Measurements from ENCODE around the gene ONECUT3. TPM values are rescaled to one million over a fixed set of nuclear protein-coding genes. Genes with fewer than 3 reads are reported as not detected.

Gene ONECUT3
- total and polyA plus RNA-seq, 2 donors (not counting 3 experiments of a cell fraction or from before 2014, with no cell fraction given), result not detected

DNA sequence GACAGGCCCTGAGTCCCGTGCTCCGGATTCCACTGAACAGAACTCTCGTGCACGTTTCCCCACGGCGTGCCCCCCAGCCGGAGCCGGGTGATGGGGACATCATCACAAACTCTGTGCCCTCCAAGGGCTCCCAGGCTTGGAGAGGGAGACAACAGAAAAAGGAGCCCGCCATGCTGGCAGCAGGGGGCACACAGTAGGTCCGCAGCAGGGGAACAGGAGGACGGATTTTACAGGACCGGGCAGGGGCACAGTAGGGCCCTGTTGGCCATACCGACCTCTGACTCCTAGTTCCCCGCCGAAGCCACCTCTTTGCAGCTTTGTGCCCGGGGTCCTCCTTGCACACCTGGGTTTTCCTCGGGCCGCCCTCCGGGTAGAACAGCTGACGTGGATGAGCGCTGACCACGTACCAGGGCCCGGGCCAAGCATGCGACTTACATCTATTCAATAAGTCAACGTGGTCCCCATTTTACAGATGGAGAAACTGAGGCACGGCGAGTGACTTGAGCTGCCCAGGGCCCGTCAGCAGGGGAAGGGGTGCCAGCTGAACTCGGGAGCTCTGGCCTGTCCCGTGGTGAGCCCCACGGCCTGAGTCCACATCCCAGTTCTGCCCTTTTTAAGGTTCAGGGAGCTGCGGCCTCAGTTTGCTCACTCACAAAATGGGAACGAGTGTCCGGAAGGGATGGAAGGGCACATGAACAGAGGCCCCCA lies 10.2 kb upstream of the ONECUT3 start:
- H3K4me2 ChIP-seq (ENCODE audit: insufficient read depth, low read length), result no peak overlapping the region
- H3K36me3 ChIP-seq (ENCODE audit: control insufficient read depth in 2 of 2, extremely low read depth in 1 of 2, insufficient read depth in 2 of 2, low read length in 2 of 2), result no peaks in the 10 kb centered on the region
- dilution Hi-C loops (cut with MboI; ENCODE audit: extremely low pct_ligation_motif_present, low sequenced_read_pairs) (no loop called here), intact Hi-C loops (cut with micrococcal nuclease) (no loop called here)
- H3K9me3 ChIP-seq (replicated peaks; ENCODE audit: control insufficient read depth, insufficient read depth, low read length), result no peaks in the 10 kb centered on the region
- no peaks in the 10 kb centered on the region for H3K9me1 ChIP-seq (replicated peaks; ENCODE audit: control insufficient read depth, extremely low read depth, insufficient read depth, low read length)
- no TSS peak for BruUV-seq (replicated peaks)
- ChIA-PET POLR2A (no interaction called here), CTCF (interaction anchor here (1.5 kb wide), 1 partner anchor 83 kb away, joined by 3 read pairs; no protein-coding TSS in a partner anchor)
- DNase-seq (ENCODE audit: low read depth, low spot score), result no peak
- FAIRE-seq, result no peak
- H3K27ac ChIP-seq (ENCODE audit: insufficient read depth, low read depth, low read length), result no peak overlapping the region
- peaks cover 16% of the 10 kb centered on the region for H3K4me1 ChIP-seq (ENCODE audit: control insufficient read depth, extremely low read depth, insufficient read depth, low read length)
- no peak overlapping the region for H3K4me3 ChIP-seq (replicated peaks in 1 of 3; ENCODE audit: insufficient read depth in 1 of 3, low read depth in 1 of 3, low read length in 3 of 3)
- H3K27me3 ChIP-seq (ENCODE audit: control insufficient read depth in 2 of 2, insufficient read depth in 2 of 2, low read length in 2 of 2), result peaks cover 4 to 7% of the 10 kb centered on the region in 2 experiments
- no peak overlapping the region for H2AFZ ChIP-seq (ENCODE audit: low read depth, low read length)
- TF ChIP-seq EZH2 (IDR thresholded peaks at IDR 0.05; ENCODE audit: borderline replicate concordance, low read depth, low read length, severe bottlenecking) (no peak), MYC (IDR thresholded peaks at IDR 0.05; ENCODE audit: low read depth, low read length) (no peak)
- H4K20me1 ChIP-seq (replicated peaks; ENCODE audit: control insufficient read depth, extremely low read depth, insufficient read depth, low read length), result no peaks in the 10 kb centered on the region
- no peak overlapping the region for H3K9ac ChIP-seq (replicated peaks; ENCODE audit: extremely low read depth, insufficient read depth, low read length)
- H3K79me2 ChIP-seq (ENCODE audit: control insufficient read depth, insufficient read depth, low read length), result no peaks in the 10 kb centered on the region

DNA sequence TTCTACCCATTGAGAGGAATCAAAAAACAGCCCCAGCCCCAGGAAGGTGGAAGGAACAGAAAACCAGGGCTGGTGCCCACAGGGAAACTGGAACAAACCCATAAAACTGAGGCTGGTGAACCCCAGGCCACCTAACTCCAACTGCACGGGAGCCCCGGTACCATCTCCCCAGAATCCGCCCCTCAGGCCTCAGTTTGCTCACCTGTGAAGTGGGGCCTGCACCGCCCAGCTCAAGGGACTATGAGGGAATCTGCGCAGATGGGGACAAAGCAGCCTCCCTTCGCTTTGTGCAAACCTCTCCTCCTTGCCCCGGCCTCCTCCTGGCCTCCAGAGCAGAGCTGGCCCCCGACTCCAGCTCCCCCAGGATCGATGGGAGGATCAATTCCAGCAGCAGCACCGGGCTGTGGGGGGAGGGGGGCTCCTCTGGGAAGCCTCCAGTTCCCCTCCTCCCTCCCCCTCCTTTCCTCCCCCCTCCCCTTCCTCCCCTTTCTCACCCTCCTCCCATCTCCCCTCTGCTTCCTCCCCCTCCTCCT lies 9.1 kb upstream of the ONECUT3 start:
- Histone ChIP-seq H3K79me2 (ENCODE audit: control insufficient read depth, insufficient read depth, low read length) (no peaks in the 10 kb centered on the region), H3K9me1 (replicated peaks; ENCODE audit: control insufficient read depth, extremely low read depth, insufficient read depth, low read length) (no peaks in the 10 kb centered on the region), H2AFZ (ENCODE audit: low read depth, low read length) (no peak overlapping the region), H3K27me3 (ENCODE audit: control insufficient read depth in 2 of 2, insufficient read depth in 2 of 2, low read length in 2 of 2) (peaks cover 15 to 18% of the 10 kb centered on the region in 2 experiments), H3K9me3 (replicated peaks; ENCODE audit: control insufficient read depth, insufficient read depth, low read length) (no peaks in the 10 kb centered on the region), H4K20me1 (replicated peaks; ENCODE audit: control insufficient read depth, extremely low read depth, insufficient read depth, low read length) (no peaks in the 10 kb centered on the region), H3K36me3 (ENCODE audit: control insufficient read depth in 2 of 2, extremely low read depth in 1 of 2, insufficient read depth in 2 of 2, low read length in 2 of 2) (no peaks in the 10 kb centered on the region), H3K9ac (replicated peaks; ENCODE audit: extremely low read depth, insufficient read depth, low read length) (no peak overlapping the region), H3K4me3 (replicated peaks in 1 of 3; ENCODE audit: insufficient read depth in 1 of 3, low read depth in 1 of 3, low read length in 3 of 3) (no peak overlapping the region), H3K27ac (ENCODE audit: insufficient read depth, low read depth, low read length) (no peak overlapping the region), H3K4me1 (ENCODE audit: control insufficient read depth, extremely low read depth, insufficient read depth, low read length) (peaks cover 16% of the 10 kb centered on the region), H3K4me2 (ENCODE audit: insufficient read depth, low read length) (no peak overlapping the region)
- dilution Hi-C loops (cut with MboI; ENCODE audit: extremely low pct_ligation_motif_present, low sequenced_read_pairs) (no loop called here), intact Hi-C loops (cut with micrococcal nuclease) (no loop called here)
- FAIRE-seq (no peak), DNase-seq (ENCODE audit: low read depth, low spot score) (no peak)
- BruUV-seq (replicated peaks), result no TSS peak
- no peak for TF ChIP-seq POLR2A (IDR thresholded peaks at IDR 0.05; ENCODE audit: low read depth, low read length)
- no peak for TF ChIP-seq MYC (IDR thresholded peaks at IDR 0.05; ENCODE audit: low read depth, low read length)
- no peak for TF ChIP-seq GATA2 (IDR thresholded peaks at IDR 0.05; ENCODE audit: insufficient read depth, insufficient read length, low read depth, low read length)
- ChIA-PET CTCF (interaction anchor here (1.1 to 1.5 kb wide), 2 partner anchors 13 to 72 kb away, joined by 3 read pairs; no protein-coding TSS in a partner anchor), POLR2A (no interaction called here)
